ENCODE measurements around the gene NKX2-1.

DNA sequence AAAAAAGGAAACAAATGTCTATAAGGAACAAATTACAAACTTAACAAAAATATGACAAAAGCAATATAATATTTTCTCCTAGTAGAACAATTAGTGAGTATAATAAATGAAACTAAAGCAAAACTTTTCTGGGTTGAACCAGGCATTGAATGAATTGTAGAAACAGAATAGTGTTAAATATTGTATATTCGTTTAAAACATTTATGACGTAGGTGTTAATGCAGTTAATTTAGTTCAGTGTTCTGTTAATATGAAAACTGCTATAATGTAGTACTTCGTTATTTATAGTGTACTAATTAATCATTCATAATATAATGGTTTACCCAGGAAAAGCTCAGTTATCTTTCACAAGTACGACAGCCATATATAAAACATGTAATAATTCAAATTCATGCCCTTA, 23.7 kb downstream of the NKX2-1 start:
- TF ChIP-seq, protein P1, sequence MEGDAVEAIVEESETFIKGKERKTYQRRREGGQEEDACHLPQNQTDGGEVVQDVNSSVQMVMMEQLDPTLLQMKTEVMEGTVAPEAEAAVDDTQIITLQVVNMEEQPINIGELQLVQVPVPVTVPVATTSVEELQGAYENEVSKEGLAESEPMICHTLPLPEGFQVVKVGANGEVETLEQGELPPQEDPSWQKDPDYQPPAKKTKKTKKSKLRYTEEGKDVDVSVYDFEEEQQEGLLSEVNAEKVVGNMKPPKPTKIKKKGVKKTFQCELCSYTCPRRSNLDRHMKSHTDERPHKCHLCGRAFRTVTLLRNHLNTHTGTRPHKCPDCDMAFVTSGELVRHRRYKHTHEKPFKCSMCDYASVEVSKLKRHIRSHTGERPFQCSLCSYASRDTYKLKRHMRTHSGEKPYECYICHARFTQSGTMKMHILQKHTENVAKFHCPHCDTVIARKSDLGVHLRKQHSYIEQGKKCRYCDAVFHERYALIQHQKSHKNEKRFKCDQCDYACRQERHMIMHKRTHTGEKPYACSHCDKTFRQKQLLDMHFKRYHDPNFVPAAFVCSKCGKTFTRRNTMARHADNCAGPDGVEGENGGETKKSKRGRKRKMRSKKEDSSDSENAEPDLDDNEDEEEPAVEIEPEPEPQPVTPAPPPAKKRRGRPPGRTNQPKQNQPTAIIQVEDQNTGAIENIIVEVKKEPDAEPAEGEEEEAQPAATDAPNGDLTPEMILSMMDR (IDR thresholded peaks at IDR 0.05), result no peak
- TF ChIP-seq EP300 (IDR thresholded peaks at IDR 0.05) (no peak), POLR2A (IDR thresholded peaks at IDR 0.05) (no peak)

All from stomach (tissue), 4 donors.